ENCODE data around the gene PPP3CA.

- TF ChIP-seq, protein P1, sequence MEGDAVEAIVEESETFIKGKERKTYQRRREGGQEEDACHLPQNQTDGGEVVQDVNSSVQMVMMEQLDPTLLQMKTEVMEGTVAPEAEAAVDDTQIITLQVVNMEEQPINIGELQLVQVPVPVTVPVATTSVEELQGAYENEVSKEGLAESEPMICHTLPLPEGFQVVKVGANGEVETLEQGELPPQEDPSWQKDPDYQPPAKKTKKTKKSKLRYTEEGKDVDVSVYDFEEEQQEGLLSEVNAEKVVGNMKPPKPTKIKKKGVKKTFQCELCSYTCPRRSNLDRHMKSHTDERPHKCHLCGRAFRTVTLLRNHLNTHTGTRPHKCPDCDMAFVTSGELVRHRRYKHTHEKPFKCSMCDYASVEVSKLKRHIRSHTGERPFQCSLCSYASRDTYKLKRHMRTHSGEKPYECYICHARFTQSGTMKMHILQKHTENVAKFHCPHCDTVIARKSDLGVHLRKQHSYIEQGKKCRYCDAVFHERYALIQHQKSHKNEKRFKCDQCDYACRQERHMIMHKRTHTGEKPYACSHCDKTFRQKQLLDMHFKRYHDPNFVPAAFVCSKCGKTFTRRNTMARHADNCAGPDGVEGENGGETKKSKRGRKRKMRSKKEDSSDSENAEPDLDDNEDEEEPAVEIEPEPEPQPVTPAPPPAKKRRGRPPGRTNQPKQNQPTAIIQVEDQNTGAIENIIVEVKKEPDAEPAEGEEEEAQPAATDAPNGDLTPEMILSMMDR (IDR thresholded peaks at IDR 0.05) = no peak
- TF ChIP-seq POLR2AphosphoS5 (IDR thresholded peaks at IDR 0.05) (no peak), POLR2A (IDR thresholded peaks at IDR 0.05) (no peak)
Measured at GRCh38 chr4:101025755-101026154, 321.6 kb downstream of the PPP3CA start.

Measured in breast epithelium (tissue), 3 donors.